NCI-H128 (cell line): ENCODE data around the gene FAM217B.
A peak's percentile ranks its signal among the peaks of the same experiment; 100 is the strongest.

ENCODE experiments used
- DNase-seq: peaks from one replicate; lab custom pipeline; 2025; ENCODE audit not compliant: unreplicated experiment; lab: John Stamatoyannopoulos, UW

Gene FAM217B

GRCh38 chr20:59940129-59940955, at the start of gene FAM217B, which contains the start of gene PPP1R3D:
TSS of gene FAM217B (plus strand) at chr20:59940389. CDS start at chr20:59943944, 3,555 bp downstream.
TSS of gene PPP1R3D (minus strand) at chr20:59940305. CDS start at chr20:59939931, 374 bp downstream.
- peak; percentile 72 for DNase-seq

- no peak for DNase-seq
These were observed 48.6 kb upstream of the FAM217B start for GRCh38 chr20:59891581-59891980.

- DNase-seq: no peak
These were observed 44.3 kb upstream of the FAM217B start for GRCh38 chr20:59895908-59896307.

GRCh38 chr20:59902470-59902869, 37.7 kb upstream of the FAM217B start:
- no peak for DNase-seq

GRCh38 chr20:59903621-59904020, 36.6 kb upstream of the FAM217B start:
- DNase-seq: no peak

GRCh38 chr20:59908855-59909254, 31.3 kb upstream of the FAM217B start:
- no peak for DNase-seq

GRCh38 chr20:59911041-59911440, 29.1 kb upstream of the FAM217B start:
- DNase-seq: no peak

GRCh38 chr20:59912609-59913008, 27.6 kb upstream of the FAM217B start:
- no peak for DNase-seq

- DNase-seq: no peak
These were observed 19.2 kb upstream of the FAM217B start for GRCh38 chr20:59920944-59921343.

GRCh38 chr20:59923514-59923913, 16.7 kb upstream of the FAM217B start:
- DNase-seq: no peak

- DNase-seq: no peak
These were observed 14.8 kb upstream of the FAM217B start for GRCh38 chr20:59925359-59925758.

GRCh38 chr20:59925899-59926298, 14.3 kb upstream of the FAM217B start:
- DNase-seq: no peak

- DNase-seq: no peak
These were observed 8.5 kb upstream of the FAM217B start for GRCh38 chr20:59931511-59932312.

- no peak for DNase-seq
These were observed 7.4 kb upstream of the FAM217B start for GRCh38 chr20:59932616-59933295.

- no peak for DNase-seq
These were observed 6.8 kb upstream of the FAM217B start, which contains the start of gene SYCP2 for GRCh38 chr20:59933296-59933848. TSS of gene SYCP2 (minus strand) at chr20:59933637. CDS start at chr20:59922413, 11,224 bp downstream.

GRCh38 chr20:59933849-59934585, 6.2 kb upstream of the FAM217B start:
- DNase-seq: no peak

GRCh38 chr20:59935457-59936185, 4.6 kb upstream of the FAM217B start:
- no peak for DNase-seq

GRCh38 chr20:59936409-59936808, 3.8 kb upstream of the FAM217B start:
- DNase-seq: no peak

GRCh38 chr20:59937150-59937549, 3.0 kb upstream of the FAM217B start:
- DNase-seq: no peak

- no peak for DNase-seq
These were observed 2.0 kb upstream of the FAM217B start for GRCh38 chr20:59938221-59938620.
